GM19240 (cell line): ENCODE results near the gene TNS2.

ENCODE experiments used
- DNase-seq: peaks from one replicate; pipeline ENCODE4 v3.0.0; 2011; ENCODE audit warnings: low spot score; ENCODE audit not compliant: insufficient read length

Gene TNS2

GRCh38 chr12:53044052-53044581, 5.7 kb upstream of the TNS2 start:
- DNase-seq: no peak

DNA sequence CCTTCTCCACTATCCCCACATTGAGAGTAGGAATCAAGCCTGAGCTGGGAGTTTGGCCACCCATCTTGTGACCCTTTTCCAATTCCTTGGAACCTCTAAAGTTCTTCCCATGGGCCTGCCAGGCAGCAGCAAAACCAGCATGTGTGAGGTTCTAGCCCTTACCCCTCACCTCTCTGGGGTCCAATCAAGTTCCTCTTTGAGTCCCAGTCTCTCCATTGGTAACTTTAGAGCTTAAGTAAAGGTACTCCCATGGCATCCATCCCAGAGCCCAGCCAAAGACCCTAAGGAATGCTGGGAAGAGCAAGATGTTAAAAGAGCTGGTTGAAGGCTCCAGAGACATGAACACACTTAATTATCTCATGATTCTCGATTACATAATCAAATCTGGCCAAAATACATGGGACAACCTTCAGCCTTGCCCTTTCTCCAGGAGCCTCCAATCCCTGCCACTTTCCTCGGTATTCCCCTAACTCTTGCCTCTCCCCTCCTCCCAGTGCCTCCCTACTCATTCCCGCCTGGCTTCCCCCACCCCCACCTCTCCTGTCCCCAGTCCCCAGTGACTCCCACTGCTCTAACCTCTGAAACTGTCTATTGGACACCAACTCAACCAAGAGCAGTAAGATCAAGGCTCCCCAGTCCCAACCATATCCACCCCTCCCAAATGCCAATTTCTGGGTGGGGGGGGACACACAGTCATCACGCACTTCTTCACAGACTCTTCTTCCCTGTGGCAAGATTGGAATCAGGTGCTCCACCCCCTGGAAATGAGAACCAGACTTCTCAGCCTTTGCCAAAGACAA, 4.8 kb upstream of the TNS2 start:
- no peak for DNase-seq

DNA sequence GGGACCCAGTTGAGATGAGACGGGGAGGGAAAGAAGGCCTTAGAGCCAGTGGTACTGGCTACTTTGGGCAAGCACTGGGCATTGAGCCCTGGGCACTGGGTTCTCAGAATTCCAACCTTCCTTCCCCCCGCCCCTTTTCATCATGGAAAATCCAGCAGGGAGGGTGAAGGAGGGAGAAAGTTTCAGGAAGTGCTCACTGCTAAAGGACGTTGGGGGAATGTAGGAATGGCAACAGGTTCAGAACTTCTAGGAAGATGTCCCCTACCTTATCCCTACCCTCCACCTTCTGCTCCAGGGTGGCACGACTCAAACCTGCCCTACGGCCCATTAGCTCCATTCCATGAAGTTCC, 4.2 kb upstream of the TNS2 start:
- no peak for DNase-seq

DNA sequence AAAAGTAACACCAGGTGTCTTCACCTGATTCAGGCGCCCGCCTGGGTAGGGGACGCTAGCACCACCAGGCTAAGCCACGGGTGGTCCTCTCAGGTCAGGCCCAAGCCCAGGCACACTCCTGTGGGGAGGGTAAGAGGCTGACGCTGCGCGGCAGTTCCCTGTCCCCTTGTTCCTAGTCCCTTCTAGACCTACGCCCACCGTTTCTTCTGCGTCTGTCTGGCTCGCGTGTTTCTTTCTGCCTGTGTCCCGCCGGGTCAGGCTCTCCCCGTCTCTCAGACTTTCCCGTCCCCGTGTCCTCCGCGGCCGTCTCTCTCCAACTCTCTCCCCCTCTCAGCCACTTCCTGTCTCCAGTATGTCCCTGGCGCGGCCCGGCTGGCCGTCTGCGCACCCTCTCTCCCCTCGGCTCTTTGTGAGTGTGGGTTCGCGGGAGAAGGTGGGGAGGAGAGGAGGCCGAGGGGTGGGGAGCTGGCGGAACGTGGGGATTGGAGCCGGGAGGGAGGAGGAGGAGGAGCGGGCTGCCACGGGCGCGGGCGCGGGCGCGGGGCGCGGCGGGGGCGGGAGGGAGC, 3.1 kb upstream of the TNS2 start:
- DNase-seq: no peak

- no peak for DNase-seq
Measured at GRCh38 chr12:53047221-53048032, 2.4 kb upstream of the TNS2 start.

DNA sequence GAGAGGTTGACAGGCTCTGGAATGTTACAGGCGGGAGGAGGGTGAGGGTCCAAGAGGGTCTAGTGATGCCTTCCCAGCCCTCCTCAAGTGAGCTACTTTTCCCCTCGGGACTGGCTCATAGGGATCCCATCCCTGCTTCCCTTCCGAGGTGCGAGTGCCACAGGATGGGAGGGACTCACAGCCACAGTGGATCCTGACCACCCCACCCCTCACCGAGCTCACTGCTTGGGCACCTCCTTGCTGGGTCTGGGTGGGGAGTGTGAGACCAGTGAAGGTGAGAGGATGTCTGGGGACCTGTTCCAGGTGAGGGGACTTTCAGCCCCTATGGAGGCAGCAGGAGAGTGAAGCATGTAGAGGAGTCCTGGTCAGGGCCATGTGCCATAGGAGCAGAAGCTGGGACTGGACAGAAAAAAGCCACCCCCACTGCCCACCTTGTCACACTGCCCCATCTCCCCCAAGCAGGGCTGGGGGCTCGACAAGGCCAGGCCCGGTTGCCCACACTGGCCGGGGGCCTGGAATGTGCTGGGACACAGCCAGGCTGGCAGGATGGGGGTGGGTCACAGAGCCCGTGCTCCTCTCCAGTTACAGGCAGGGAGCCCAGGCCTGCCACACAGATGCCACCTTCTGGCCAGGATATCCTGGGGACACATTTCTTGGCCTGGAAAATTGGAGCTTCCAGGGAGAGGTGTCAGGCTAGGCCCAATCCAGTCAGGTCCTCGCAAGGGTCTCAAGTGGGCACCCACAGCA, 1.7 kb upstream of the TNS2 start:
- no peak for DNase-seq

DNA sequence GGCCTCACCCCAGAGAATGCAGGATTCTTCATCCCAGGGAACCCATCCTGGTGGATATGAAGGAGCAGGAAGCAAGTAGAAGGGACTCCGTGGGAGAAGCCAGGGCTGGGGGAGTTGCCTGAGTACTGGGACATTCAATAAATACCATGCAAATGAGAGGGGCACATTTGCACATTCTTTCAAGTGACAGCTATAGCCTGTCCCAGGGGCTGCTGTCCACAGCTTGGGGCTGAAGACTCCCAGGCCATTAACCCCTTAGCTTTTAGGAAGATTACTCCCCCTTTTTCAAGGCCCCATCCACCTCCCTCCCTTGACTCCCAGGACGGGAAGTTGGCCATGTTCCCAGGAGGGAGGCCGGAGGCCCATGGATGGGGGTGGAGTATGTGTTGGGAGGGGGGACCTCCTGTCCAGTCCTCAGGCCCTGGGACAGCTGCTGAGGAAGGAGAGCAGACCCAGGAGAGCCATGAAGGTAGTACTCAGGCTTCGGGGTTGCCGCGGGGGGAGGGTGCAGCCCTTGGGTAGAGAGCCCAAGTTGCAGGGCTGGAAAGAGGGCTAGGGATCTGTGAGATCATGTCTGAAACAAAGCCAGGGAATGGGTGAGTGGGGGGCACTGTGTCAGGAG, 974 bp upstream of the TNS2 start:
- no peak for DNase-seq

- no peak for DNase-seq
Measured at GRCh38 chr12:53050426-53051057, 677 bp downstream of the TNS2 start.

- DNase-seq: no peak
Measured at GRCh38 chr12:53051058-53051880, 1.4 kb downstream of the TNS2 start.

DNA sequence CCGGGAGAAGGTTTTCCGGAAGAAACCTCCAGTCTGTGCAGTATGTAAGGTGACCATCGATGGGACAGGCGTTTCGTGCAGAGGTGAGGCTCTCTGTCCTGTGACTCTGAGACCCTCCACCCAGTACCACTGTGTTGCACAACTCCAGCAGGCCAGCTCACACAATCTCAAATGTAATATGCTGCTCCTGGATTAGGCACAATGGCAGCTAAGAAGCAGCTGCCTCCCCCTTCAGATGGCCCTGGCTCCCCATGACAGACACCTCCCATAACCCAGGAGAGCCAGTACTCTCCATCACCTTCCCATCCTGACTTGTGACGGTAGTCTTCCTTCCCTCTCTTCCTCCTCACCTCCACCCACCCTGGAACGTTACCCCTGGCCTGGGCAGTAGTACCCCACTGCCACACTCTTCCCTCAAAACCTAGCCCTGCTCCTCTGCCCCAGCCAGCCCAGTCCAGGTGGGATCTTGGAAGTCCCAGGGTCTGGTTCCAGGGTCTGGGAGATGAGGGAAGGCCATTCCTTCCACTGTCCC, 2.1 kb downstream of the TNS2 start:
- DNase-seq: no peak

GRCh38 chr12:53052419-53053217, 2.8 kb downstream of the TNS2 start:
- no peak for DNase-seq

DNA sequence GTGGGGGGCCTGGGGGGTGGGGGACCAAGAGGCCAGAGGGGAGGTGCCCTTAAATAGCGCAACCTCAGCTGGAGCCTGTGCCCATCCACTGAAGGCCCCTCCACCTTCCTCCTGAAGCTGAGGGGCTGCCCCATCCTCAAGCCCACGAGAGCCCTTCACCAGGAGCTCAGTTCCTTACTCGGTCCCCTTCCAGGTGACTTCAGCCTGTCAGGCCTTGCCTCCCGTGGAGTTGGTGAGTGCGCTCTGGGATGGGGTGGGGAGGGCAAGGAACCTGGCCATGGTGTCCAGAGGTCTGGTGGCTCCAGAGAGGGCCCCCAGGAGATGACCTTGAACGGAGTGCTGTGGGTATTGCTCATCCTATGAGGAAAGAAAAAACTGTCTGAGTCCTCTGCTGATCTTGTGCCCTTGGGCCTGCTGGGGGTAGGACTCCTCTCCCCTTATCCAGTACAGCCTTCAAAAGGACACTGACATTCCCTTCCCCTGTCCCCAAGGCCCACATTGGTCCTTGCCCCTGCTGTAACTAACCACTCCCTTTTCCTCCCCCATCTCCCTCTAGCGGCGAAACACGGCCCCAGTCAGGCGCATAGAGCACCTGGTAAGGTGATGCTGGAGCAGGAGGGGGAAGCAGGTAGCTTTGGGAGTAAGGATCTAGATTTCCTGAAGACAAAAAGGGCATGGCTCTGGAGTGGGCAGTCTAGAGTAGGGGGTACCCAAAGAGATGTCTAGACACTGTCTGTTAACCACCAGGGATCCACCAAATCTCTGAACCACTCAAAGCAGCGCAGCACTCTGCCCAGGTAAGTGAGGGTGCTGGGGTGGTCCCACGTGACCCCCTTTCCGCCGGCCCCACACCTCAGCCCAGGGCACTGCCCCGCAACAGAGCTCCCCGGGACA, 3.6 kb downstream of the TNS2 start:
- DNase-seq: no peak

DNA sequence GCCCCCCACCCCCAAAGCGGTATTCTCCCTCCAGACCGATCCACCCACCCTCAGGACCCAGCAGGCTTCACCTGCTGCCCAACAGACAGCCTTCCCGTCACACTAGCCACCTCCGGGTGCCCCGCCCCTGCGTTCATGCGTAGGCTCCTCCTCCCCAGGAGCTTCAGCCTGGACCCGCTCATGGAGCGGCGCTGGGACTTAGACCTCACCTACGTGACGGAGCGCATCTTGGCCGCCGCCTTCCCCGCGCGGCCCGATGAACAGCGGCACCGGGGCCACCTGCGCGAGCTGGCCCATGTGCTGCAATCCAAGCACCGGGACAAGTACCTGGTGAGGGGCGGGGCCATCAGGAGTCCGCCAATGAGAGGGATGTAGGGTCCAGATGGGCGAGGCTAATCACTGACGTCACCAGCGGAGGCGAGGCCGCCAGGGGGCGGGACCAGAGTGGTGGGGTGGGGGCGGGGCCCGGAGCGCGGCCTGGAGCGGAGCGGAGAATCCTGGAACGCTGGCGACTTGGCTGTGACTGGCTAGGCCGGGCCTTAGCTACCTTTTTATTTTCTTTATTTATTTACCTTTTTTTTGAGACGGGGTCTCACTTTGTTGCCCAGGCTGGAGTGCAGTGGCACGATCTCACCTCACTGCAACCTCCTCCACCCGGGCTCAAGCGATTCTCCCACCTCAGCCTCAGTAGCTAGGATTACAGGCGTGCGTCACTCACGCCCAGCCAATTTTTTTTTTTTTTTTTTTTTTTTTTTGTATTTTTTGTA, 4.4 kb downstream of the TNS2 start:
- peak; percentile 95 for DNase-seq

DNA sequence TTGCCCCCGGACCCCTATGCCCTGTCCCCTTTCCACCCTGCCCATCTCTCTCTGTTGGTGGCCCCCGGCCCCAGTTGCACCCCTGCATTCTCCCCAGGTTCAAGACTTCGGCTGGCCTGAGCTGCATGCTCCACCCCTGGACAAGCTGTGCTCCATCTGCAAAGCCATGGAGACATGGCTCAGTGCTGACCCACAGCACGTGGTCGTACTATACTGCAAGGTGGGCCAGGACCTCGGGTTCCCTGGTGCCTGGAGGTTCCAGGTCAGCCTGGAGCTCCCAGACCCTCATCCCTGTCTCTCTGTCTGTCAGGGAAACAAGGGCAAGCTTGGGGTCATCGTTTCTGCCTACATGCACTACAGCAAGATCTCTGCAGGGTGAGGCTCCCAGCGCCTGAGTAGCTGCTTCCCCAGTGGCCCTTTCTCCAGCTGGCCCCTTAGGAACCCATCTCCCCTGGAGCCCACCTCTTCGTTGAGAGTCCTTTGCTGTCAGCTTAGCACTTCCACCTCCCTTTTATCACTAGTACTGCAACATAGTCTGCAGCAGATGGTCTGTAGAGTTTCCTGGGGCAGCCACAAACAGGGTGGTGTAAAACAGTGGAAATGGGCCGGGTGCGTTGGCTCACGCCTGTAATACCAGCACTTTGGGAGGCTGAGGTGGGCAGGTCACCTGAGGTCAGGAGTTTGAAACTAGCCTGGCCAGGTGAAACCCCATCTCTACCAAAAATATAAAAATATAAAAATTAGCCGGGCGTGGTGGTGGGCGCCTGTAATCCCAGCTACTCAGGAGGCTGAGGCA, 5.8 kb downstream of the TNS2 start:
- DNase-seq: no peak

DNA sequence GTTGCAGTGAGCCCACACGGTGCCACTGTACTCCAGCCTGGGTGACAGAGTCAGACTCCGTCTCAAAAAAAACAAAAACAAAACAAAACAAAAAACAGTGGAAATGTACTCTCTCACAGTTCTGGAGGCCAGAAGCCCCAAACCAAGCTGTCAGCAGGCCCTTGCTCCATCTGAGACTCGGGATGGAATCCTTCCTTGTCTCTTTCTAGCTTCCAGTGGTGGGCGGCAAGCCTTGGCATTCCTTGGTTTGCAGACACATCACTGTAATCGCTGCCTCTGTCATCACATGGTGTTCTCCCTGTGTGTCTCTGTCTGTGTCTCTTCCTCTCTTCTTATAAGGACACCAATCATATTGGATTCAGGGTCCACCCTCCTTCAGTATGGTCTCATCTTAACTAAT, 6.4 kb downstream of the TNS2 start:
- no peak for DNase-seq

DNA sequence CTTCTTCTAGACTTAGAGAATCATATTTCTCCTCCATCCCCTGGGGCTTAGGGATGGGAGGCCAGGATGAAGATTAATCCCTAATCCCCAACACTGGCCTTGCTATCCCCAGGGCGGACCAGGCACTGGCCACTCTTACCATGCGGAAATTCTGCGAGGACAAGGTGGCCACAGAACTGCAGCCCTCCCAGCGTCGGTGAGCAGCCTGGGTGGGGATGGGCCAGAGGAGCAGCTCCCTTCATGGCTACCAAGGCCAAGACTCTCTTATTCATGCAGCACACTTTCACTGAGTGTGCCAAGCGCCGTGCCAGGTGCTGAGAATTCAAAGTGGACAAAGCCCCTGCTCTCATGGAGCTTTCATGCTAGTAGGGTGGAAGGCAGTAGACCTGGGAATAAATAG, 7.0 kb downstream of the TNS2 start:
- DNase-seq: no peak
